ENCODE results near the gene PRKG1. TPM values are rescaled to one million over a fixed set of nuclear protein-coding genes. Genes with fewer than 3 reads are reported as not detected.

Gene PRKG1
- total and polyA plus RNA-seq, 12 donors, result 3.8 to 48.1 (median 29.9) TPM

- TF ChIP-seq CTCF (IDR thresholded peaks at IDR 0.05), result no peak
- peaks cover 0 to 9% (median 2%) of the 10 kb centered on the region in 9 donors for H3K4me1 ChIP-seq
- no peak overlapping the region for H3K4me3 ChIP-seq
- H3K27ac ChIP-seq, result no peak overlapping the region
- intact Hi-C loops (cut with DNase I), result no loop called here
- 30 to 31% methylated on average over 5 of the region's 5 CpGs for WGBS, 2 donors
- H3K27me3 ChIP-seq, result no peaks in the 10 kb centered on the region
- ATAC-seq (peak in 3 of 8 donors; percentile 24 to 58 (median 29)), DNase-seq (no peak)
- peaks cover 0 to 2% (median 0%) of the 10 kb centered on the region in 11 donors for H3K9me3 ChIP-seq
- no peaks in the 10 kb centered on the region for H3K36me3 ChIP-seq
These were observed 844.6 kb downstream of the PRKG1 start for GRCh38 chr10:51918884-51919325.

- ATAC-seq, result no peak
- H3K9me3 ChIP-seq, result peaks cover 0 to 10% (median 0%) of the 10 kb centered on the region in 11 donors
- no peaks in the 10 kb centered on the region for H3K36me3 ChIP-seq
- H3K4me3 ChIP-seq, result no peak overlapping the region
- no peak overlapping the region for H3K27ac ChIP-seq
- intact Hi-C loops (cut with DNase I), result no loop called here
- DNase-seq, result no peak
- H3K27me3 ChIP-seq, result no peaks in the 10 kb centered on the region
- peaks cover 0 to 9% (median 0%) of the 10 kb centered on the region in 9 donors for H3K4me1 ChIP-seq
- no peak for TF ChIP-seq CTCF (IDR thresholded peaks at IDR 0.05)
These were observed 846.4 kb downstream of the PRKG1 start for GRCh38 chr10:51920672-51921071.

GRCh38 chr10:51924359-51924758 is 850.1 kb downstream of the PRKG1 start:
- ATAC-seq (no peak), DNase-seq (no peak)
- intact Hi-C loops (cut with DNase I), result no loop called here
- H3K9me3 ChIP-seq, result peaks cover 0 to 10% (median 0%) of the 10 kb centered on the region in 11 donors
- no peak overlapping the region for H3K4me3 ChIP-seq
- no peak overlapping the region for H3K27ac ChIP-seq
- WGBS, 2 donors, result 93 to 94% methylated on average over 4 of the region's 4 CpGs
- H3K27me3 ChIP-seq, result no peaks in the 10 kb centered on the region
- H3K36me3 ChIP-seq, result no peaks in the 10 kb centered on the region
- no peak for TF ChIP-seq CTCF (IDR thresholded peaks at IDR 0.05)
- no peaks in the 10 kb centered on the region for H3K4me1 ChIP-seq

GRCh38 chr10:51926337-51926736 is 852.0 kb downstream of the PRKG1 start:
- H3K36me3 ChIP-seq, result no peaks in the 10 kb centered on the region
- no peak for DNase-seq
- intact Hi-C loops (cut with DNase I), result no loop called here
- ATAC-seq, result no peak
- no peak overlapping the region for H3K4me3 ChIP-seq
- 81 to 83% methylated on average over 5 of the region's 5 CpGs for WGBS, 2 donors
- H3K4me1 ChIP-seq, result no peaks in the 10 kb centered on the region
- peaks cover 0 to 10% (median 0%) of the 10 kb centered on the region in 11 donors for H3K9me3 ChIP-seq
- no peak overlapping the region for H3K27ac ChIP-seq
- H3K27me3 ChIP-seq, result no peaks in the 10 kb centered on the region
- TF ChIP-seq CTCF (IDR thresholded peaks at IDR 0.05), result no peak
